Vagina (tissue), 2 donors: ENCODE measurements around the gene C12orf42.

ENCODE experiments used
- POLR2A ChIP-seq, 2 donors: fragments of 450-650 bp; IDR thresholded peaks; one replicate each; pipeline ENCODE4 v1.6.1; 2017; ENCODE audit warnings: antibody characterized with exemption in 2 of 2, mild to moderate bottlenecking in 2 of 2, moderate library complexity in 2 of 2
- POLR2AphosphoS5 ChIP-seq, 2 donors: sonication (generic); formaldehyde crosslinking; IDR thresholded peaks; one replicate each; pipeline ENCODE4 v1.9.0; 2017; ENCODE audit warnings: antibody characterized with exemption in 2 of 2, mild to moderate bottlenecking in 2 of 2, low read depth in 1 of 2; ENCODE audit not compliant: insufficient read depth in 1 of 2
- TF ChIP-seq, protein P1 (sequence below), 3 experiments: fragments of 450-650 bp in 2 of 3; fragments of 200-600 bp in 1 of 3; sonication (generic) in 1 of 3; IDR thresholded peaks; one replicate each; pipeline ENCODE4 v1.5.1; 2017 to 2019; ENCODE audit warnings: antibody characterized with exemption in 3 of 3, mild to moderate bottlenecking in 2 of 3, moderate library complexity in 2 of 3

DNA sequence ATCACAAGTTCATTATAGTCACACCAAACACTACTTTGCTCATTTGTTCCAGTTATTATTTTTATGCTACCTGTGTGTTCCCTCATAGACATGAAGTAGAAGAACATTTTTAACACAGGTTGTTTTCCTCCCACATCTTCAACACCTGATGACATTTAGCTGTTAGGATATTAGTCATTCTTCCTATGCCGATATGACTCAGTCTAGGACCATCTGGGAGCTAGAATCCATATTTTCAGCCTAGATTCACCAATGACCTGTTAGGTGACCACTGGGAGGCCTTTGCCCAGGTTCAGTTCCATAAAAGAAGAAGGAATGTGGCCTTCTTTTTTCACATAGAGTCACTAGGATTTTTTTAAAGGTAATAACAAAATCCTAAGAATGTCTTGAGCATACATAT, 222.8 kb downstream of the C12orf42 start:
- TF ChIP-seq POLR2A (IDR thresholded peaks at IDR 0.05) (no peak), POLR2AphosphoS5 (IDR thresholded peaks at IDR 0.05; ENCODE audit: insufficient read depth in 1 of 2, low read depth in 1 of 2) (no peak)
- TF ChIP-seq, protein P1, sequence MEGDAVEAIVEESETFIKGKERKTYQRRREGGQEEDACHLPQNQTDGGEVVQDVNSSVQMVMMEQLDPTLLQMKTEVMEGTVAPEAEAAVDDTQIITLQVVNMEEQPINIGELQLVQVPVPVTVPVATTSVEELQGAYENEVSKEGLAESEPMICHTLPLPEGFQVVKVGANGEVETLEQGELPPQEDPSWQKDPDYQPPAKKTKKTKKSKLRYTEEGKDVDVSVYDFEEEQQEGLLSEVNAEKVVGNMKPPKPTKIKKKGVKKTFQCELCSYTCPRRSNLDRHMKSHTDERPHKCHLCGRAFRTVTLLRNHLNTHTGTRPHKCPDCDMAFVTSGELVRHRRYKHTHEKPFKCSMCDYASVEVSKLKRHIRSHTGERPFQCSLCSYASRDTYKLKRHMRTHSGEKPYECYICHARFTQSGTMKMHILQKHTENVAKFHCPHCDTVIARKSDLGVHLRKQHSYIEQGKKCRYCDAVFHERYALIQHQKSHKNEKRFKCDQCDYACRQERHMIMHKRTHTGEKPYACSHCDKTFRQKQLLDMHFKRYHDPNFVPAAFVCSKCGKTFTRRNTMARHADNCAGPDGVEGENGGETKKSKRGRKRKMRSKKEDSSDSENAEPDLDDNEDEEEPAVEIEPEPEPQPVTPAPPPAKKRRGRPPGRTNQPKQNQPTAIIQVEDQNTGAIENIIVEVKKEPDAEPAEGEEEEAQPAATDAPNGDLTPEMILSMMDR (IDR thresholded peaks at IDR 0.05) = no peak
